ENCODE results near the gene CCL4. TPM values are rescaled to one million over a fixed set of nuclear protein-coding genes. Genes with fewer than 3 reads are reported as not detected.
"Not testable (repeated sequence)": the region's sequence is repeated elsewhere in the genome, so short reads cannot be mapped to it uniquely, and the experiment has no call there.

CCL4 gene
- total and polyA plus RNA-seq, 4 experiments from 2014 or later, result 1.1 to 1.3 (median 1.2) TPM

DNA sequence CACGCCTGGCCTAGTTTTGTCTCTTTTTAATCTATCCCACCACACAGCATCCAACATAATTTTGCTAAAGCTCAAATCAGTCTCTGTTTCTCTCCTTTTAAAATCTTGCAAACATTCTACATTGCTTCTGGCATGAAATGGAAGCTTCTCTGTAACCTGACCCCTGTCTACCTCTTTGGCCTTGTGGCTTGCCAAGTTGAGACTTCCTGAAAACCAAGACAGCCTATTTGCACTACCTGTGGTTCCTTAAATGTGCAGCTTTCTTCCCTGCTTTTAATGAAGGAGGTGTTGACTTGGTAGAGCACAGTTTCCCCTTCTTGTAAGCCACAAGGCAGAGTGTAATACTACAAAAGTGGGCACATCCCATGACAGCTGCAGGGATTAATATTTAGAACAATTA lies 7.6 kb upstream of the CCL4 start:
- Mint-ChIP-seq H3K36me3 (no peaks in the 10 kb centered on the region), H3K4me3 (no peak overlapping the region), H3K9me3 (no peaks in the 10 kb centered on the region), H3K27me3 (peaks cover 11 to 25% of the 10 kb centered on the region in 2 donors), H3K27ac (no peak overlapping the region), H3K4me1 (peaks cover 0 to 4% (median 3%) of the 10 kb centered on the region in 4 donors)
- H3K4me3 ChIP-seq (ENCODE audit: low read length in 2 of 2), result no peak overlapping the region
- H3K36me3 ChIP-seq (ENCODE audit: insufficient read depth, low read length), result no peaks in the 10 kb centered on the region
- H3K27ac ChIP-seq (ENCODE audit: low read depth, low read length), result no peak overlapping the region
- intact Hi-C loops (cut with micrococcal nuclease), result no loop called here
- no peaks in the 10 kb centered on the region for H3K9me3 ChIP-seq (ENCODE audit: control insufficient read depth in 1 of 2, low read length in 2 of 2)
- no peak for DNase-seq
- CTCF ChIA-PET (ENCODE audit: partially characterized antibody), result no interaction called here
- no peaks in the 10 kb centered on the region for H3K27me3 ChIP-seq (ENCODE audit: insufficient read depth, low read length)
- POLR2A ChIA-PET (ENCODE audit: partially characterized antibody), result no interaction called here
- no peaks in the 10 kb centered on the region for H3K4me1 ChIP-seq (ENCODE audit: insufficient read depth, low read length)

DNA sequence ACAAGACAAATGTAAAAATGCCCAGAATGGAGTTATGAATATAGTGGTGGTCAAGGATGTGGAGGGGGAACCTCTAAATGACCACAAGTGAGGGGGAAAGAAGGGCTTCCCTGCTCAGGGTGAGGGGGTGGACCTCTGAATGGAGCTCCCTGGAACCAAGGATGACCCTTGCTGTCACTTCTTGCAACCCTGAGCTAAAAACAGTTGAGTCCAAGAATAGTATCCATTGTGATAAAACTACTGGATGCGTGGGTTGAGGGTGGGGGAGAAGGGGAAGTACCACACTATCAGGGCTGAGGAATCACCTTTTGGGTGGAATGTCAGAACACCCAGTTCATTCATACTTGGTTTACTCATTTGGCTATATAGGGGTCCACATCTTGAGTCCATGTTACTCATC lies 4.6 kb upstream of the CCL4 start:
- H3K4me1 ChIP-seq (ENCODE audit: insufficient read depth, low read length); H3K4me3 Mint-ChIP-seq; CTCF ChIA-PET (ENCODE audit: partially characterized antibody); H3K36me3 ChIP-seq (ENCODE audit: insufficient read depth, low read length); H3K36me3 Mint-ChIP-seq; H3K27me3 ChIP-seq (ENCODE audit: insufficient read depth, low read length); intact Hi-C loops (cut with micrococcal nuclease); H3K4me3 ChIP-seq (ENCODE audit: low read length in 2 of 2); POLR2A ChIA-PET (ENCODE audit: partially characterized antibody); H3K9me3 Mint-ChIP-seq; DNase-seq; H3K27ac ChIP-seq (ENCODE audit: low read depth, low read length); H3K9me3 ChIP-seq (ENCODE audit: control insufficient read depth in 1 of 2, low read length in 2 of 2); H3K27ac Mint-ChIP-seq: not testable (repeated sequence)
- Mint-ChIP-seq H3K27me3 (peaks cover 4 to 13% of the 10 kb centered on the region in 2 donors), H3K4me1 (peaks cover 2 to 17% (median 9%) of the 10 kb centered on the region in 4 donors)

DNA sequence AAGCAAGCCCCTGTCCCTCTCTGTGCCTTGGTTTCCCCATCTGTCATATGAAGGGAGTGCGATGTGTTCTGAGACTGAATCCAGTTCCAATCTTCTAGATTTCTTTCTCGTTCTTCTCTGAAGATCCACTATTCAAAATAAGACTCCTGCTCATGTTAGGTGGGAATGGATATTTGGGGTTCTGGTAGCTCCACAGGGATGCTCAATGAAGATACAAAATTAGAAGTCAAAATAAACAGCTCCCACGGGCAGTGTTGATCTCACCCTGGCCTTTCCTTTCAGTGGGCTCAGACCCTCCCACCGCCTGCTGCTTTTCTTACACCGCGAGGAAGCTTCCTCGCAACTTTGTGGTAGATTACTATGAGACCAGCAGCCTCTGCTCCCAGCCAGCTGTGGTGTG lies 619 bp downstream of the CCL4 start:
- CTCF ChIA-PET (ENCODE audit: partially characterized antibody); H3K9me3 Mint-ChIP-seq; H3K4me1 ChIP-seq (ENCODE audit: insufficient read depth, low read length); H3K9me3 ChIP-seq (ENCODE audit: control insufficient read depth in 1 of 2, low read length in 2 of 2); H3K27ac ChIP-seq (ENCODE audit: low read depth, low read length); H3K36me3 Mint-ChIP-seq; H3K4me3 ChIP-seq (ENCODE audit: low read length in 2 of 2); H3K36me3 ChIP-seq (ENCODE audit: insufficient read depth, low read length); POLR2A ChIA-PET (ENCODE audit: partially characterized antibody); DNase-seq; intact Hi-C loops (cut with micrococcal nuclease); H3K27me3 ChIP-seq (ENCODE audit: insufficient read depth, low read length): not testable (repeated sequence)
- Mint-ChIP-seq H3K27ac (peak overlapping the region in 3 of 7 donors; percentile 49 to 92 (median 54)), H3K4me1 (peaks cover 0 to 31% (median 14%) of the 10 kb centered on the region in 4 donors), H3K4me3 (peak overlapping the region in 4 of 8 donors; percentile 60 to 88 (median 66)), H3K27me3 (peaks cover 2 to 10% of the 10 kb centered on the region in 2 donors)

DNA sequence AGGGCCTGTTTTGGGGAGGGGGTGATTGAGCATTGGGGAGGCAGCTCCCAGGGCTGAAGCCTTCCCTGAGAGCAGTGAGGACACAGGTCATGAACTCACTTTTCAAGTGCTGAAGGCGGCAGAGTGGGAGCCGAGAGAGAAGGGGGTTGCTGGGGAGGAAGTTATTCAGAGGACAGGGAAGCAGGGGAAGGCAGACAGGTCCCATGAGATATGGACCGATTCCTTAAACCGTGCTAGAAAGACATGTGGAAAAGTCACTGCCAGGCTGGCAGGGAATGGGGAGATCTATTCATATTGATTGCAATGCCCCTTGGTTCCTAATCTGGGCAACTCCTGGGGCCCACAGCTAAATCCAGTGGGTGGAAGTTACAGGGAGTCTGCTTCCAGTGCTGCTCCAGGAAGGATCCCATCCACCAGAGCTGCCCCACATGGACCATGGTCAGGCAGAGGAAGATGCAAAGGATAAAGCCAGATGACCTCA lies 1.1 kb downstream of the CCL4 start:
- no peak overlapping the region for H3K4me3 ChIP-seq (ENCODE audit: low read length in 2 of 2)
- POLR2A ChIA-PET (ENCODE audit: partially characterized antibody), result no interaction called here
- DNase-seq, result no peak
- Mint-ChIP-seq H3K4me1 (peaks cover 0 to 31% (median 14%) of the 10 kb centered on the region in 4 donors), H3K27me3 (peaks cover 2 to 10% of the 10 kb centered on the region in 2 donors), H3K27ac (peak overlapping the region in 4 of 7 donors; percentile 49 to 92 (median 56)), H3K36me3 (no peaks in the 10 kb centered on the region), H3K4me3 (peak overlapping the region in 5 of 8 donors; percentile 52 to 88 (median 63)), H3K9me3 (no peaks in the 10 kb centered on the region)
- CTCF ChIA-PET (ENCODE audit: partially characterized antibody), result no interaction called here
- H3K36me3 ChIP-seq (ENCODE audit: insufficient read depth, low read length), result no peaks in the 10 kb centered on the region
- peaks cover 4% of the 10 kb centered on the region for H3K4me1 ChIP-seq (ENCODE audit: insufficient read depth, low read length)
- H3K9me3 ChIP-seq (ENCODE audit: control insufficient read depth in 1 of 2, low read length in 2 of 2), result no peaks in the 10 kb centered on the region
- H3K27ac ChIP-seq (ENCODE audit: low read depth, low read length), result no peak overlapping the region
- no peaks in the 10 kb centered on the region for H3K27me3 ChIP-seq (ENCODE audit: insufficient read depth, low read length)
- intact Hi-C loops (cut with micrococcal nuclease), result no loop called here

DNA sequence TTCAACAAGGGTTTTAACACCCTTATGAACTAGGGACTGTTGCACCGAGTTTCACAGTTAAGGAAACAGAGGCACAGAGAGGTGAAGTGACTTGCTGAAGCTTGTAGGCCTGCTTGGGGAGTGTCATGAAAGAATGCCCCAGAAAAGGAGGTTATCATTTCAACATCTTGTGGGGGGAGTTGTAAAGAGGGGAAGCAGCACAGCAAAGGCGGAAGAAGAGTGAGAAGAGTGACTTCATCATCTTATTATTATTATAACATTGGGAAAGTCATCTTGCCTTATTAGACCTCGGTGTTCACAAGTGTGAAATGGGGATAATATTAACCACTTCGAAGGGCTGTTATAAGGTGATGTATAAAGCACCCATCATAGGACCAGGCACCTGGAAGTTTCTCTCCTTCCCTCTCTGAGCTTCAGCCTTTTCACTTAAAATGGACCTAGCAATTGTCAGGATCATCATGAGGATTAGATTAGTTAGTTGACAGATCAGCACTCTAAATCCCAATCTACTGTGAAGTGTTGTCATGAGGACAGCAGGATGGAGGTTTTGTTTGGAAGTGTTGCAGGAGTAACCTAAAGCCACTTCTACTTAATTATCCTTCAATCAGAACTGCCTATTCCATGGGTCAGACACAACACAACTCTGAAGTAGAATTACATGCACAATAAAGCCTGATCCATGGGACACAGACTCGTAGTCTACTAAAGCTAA lies 2.3 kb downstream of the CCL4 start:
- peaks cover 4% of the 10 kb centered on the region for H3K4me1 ChIP-seq (ENCODE audit: insufficient read depth, low read length)
- H3K4me3 ChIP-seq (ENCODE audit: low read length in 2 of 2), result no peak overlapping the region
- Mint-ChIP-seq H3K9me3 (no peaks in the 10 kb centered on the region), H3K36me3 (no peaks in the 10 kb centered on the region), H3K4me3 (no peak overlapping the region), H3K4me1 (peaks cover 0 to 31% (median 14%) of the 10 kb centered on the region in 4 donors), H3K27ac (peak overlapping the region in 1 of 7 donors; percentile 38), H3K27me3 (peaks cover 2 to 10% of the 10 kb centered on the region in 2 donors)
- intact Hi-C loops (cut with micrococcal nuclease), result no loop called here
- ChIA-PET CTCF (ENCODE audit: partially characterized antibody) (no interaction called here), POLR2A (ENCODE audit: partially characterized antibody) (no interaction called here)
- DNase-seq, result no peak
- no peak overlapping the region for H3K27ac ChIP-seq (ENCODE audit: low read depth, low read length)
- no peaks in the 10 kb centered on the region for H3K36me3 ChIP-seq (ENCODE audit: insufficient read depth, low read length)
- no peaks in the 10 kb centered on the region for H3K27me3 ChIP-seq (ENCODE audit: insufficient read depth, low read length)
- no peaks in the 10 kb centered on the region for H3K9me3 ChIP-seq (ENCODE audit: control insufficient read depth in 1 of 2, low read length in 2 of 2)

DNA sequence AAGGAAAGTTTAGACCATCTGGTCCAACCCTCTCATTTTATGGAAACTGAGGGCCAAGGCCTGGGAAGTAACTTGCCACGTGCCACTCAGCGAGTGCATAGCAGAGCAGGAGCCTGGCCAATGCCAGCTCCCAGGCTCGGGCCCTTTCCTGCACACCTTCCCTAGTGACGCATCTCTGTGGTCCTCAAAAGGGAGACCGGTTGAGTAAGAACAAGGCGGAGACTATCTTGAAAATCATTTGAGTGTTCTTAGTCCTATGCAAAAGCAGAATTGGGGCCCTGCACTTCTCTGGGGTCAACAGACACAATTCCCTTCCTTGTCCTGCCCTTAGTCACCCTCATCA lies 2.8 kb downstream of the CCL4 start:
- Histone ChIP-seq H3K27ac (ENCODE audit: low read depth, low read length) (no peak overlapping the region), H3K36me3 (ENCODE audit: insufficient read depth, low read length) (no peaks in the 10 kb centered on the region), H3K4me1 (ENCODE audit: insufficient read depth, low read length) (peaks cover 4% of the 10 kb centered on the region), H3K9me3 (ENCODE audit: control insufficient read depth in 1 of 2, low read length in 2 of 2) (no peaks in the 10 kb centered on the region), H3K27me3 (ENCODE audit: insufficient read depth, low read length) (no peaks in the 10 kb centered on the region), H3K4me3 (ENCODE audit: low read length in 2 of 2) (no peak overlapping the region)
- POLR2A ChIA-PET (ENCODE audit: partially characterized antibody), result no interaction called here
- peaks cover 3 to 10% of the 10 kb centered on the region in 2 donors for H3K27me3 Mint-ChIP-seq
- no peak overlapping the region for H3K27ac Mint-ChIP-seq
- no peak for DNase-seq
- no peak overlapping the region for H3K4me3 Mint-ChIP-seq
- H3K4me1 Mint-ChIP-seq, result peaks cover 0 to 31% (median 14%) of the 10 kb centered on the region in 4 donors
- no peaks in the 10 kb centered on the region for H3K9me3 Mint-ChIP-seq
- CTCF ChIA-PET (ENCODE audit: partially characterized antibody), result interaction anchor here (0.7 kb wide), 1 partner anchor 34 kb away, joined by 3 read pairs; no protein-coding TSS in a partner anchor
- H3K36me3 Mint-ChIP-seq, result no peaks in the 10 kb centered on the region
- intact Hi-C loops (cut with micrococcal nuclease), result no loop called here

DNA sequence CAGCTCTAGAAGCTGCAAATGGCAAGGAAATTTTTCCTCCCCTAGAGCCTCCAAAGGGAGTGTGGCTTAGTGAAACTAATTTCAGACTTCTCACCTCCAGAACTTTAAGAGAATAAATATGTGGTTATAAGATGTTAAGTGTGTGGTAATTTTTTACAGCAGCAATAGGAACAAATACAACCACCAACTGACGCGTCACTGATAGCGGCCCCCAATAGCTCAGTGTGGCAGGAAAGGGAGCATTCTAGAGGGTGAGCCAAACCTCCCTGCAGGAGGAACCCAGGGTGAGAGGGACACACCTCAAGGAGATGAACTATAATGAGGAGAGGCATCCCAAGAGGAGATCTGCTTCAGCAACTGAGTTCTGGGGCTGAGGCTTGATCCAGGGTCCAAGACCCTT lies 4.0 kb downstream of the CCL4 start:
- no peaks in the 10 kb centered on the region for H3K36me3 ChIP-seq (ENCODE audit: insufficient read depth, low read length)

More for the DNA sequence above, 4.0 kb downstream of the CCL4 start:
- Histone ChIP-seq H3K27ac (ENCODE audit: low read depth, low read length) (no peak overlapping the region), H3K9me3 (ENCODE audit: control insufficient read depth in 1 of 2, low read length in 2 of 2) (no peaks in the 10 kb centered on the region), H3K27me3 (ENCODE audit: insufficient read depth, low read length) (no peaks in the 10 kb centered on the region), H3K4me3 (ENCODE audit: low read length in 2 of 2) (no peak overlapping the region), H3K4me1 (ENCODE audit: insufficient read depth, low read length) (peaks cover 4% of the 10 kb centered on the region)
- Mint-ChIP-seq H3K36me3 (no peaks in the 10 kb centered on the region), H3K9me3 (no peaks in the 10 kb centered on the region), H3K4me3 (no peak overlapping the region), H3K27me3 (peaks cover 3 to 10% of the 10 kb centered on the region in 2 donors), H3K27ac (peak overlapping the region in 2 of 7 donors; percentile 18 to 53), H3K4me1 (peaks cover 0 to 31% (median 14%) of the 10 kb centered on the region in 4 donors)
- DNase-seq, result no peak
- intact Hi-C loops (cut with micrococcal nuclease), result no loop called here
- CTCF ChIA-PET (ENCODE audit: partially characterized antibody), result no interaction called here
- POLR2A ChIA-PET (ENCODE audit: partially characterized antibody), result no interaction called here
